Stimulated activated CD4-positive, alpha-beta T cell treated with anti-CD3 and anti-CD28 coated beads, Interleukin-1b, Interleukin-23, amount 100 ng/mL, for 4 hours (primary cell): Measurements from ENCODE around the gene NCAN.
A peak's percentile ranks its signal among the peaks of the same experiment; 100 is the strongest.
"Not testable (repeated sequence)": the region's sequence is repeated elsewhere in the genome, so short reads cannot be mapped to it uniquely, and the experiment has no call there.

Experiments
- DNase-seq, 2 donors: peaks; one replicate each; pipeline ENCODE4 v3.0.0-alpha.2; 2020; ENCODE audit warnings: low read depth in 2 of 2

NCAN gene

GRCh38 chr19:19193926-19194325, 17.8 kb upstream of the NCAN start:
- no peak for DNase-seq

GRCh38 chr19:19201697-19202630, 9.8 kb upstream of the NCAN start:
- no peak for DNase-seq

- DNase-seq = no peak
Observed at GRCh38 chr19:19202707-19203011, 9.1 kb upstream of the NCAN start.

GRCh38 chr19:19203012-19203856, 8.5 kb upstream of the NCAN start, which contains the start of gene NR2C2AP:
Gene NR2C2AP (minus strand): TSS chr19:19203414. CDS start chr19:19203060, 354 bp downstream.
- DNase-seq = peak; percentile 88 to 91

- DNase-seq = no peak
Observed at GRCh38 chr19:19204181-19204580, 7.6 kb upstream of the NCAN start.

- no peak for DNase-seq
Observed at GRCh38 chr19:19205416-19206410, 6.0 kb upstream of the NCAN start.

- DNase-seq = no peak
Observed at GRCh38 chr19:19206938-19207337, 4.8 kb upstream of the NCAN start.

GRCh38 chr19:19207637-19208572, 3.9 kb upstream of the NCAN start:
- DNase-seq = no peak

GRCh38 chr19:19209372-19209771, 2.4 kb upstream of the NCAN start:
- DNase-seq = no peak

GRCh38 chr19:19212916-19213315, 1.2 kb downstream of the NCAN start:
- no peak for DNase-seq

GRCh38 chr19:19213426-19214158, 1.8 kb downstream of the NCAN start:
- DNase-seq = no peak

- DNase-seq = no peak
Observed at GRCh38 chr19:19214159-19214490, 2.4 kb downstream of the NCAN start.

GRCh38 chr19:19214892-19215291, 3.1 kb downstream of the NCAN start:
- no peak for DNase-seq

- DNase-seq = no peak
Observed at GRCh38 chr19:19215792-19216191, 4.0 kb downstream of the NCAN start.

- no peak for DNase-seq
Observed at GRCh38 chr19:19217099-19217498, 5.3 kb downstream of the NCAN start.

GRCh38 chr19:19218911-19219310, 7.2 kb downstream of the NCAN start:
- no peak for DNase-seq

GRCh38 chr19:19221000-19221399, 9.2 kb downstream of the NCAN start:
- not testable (repeated sequence) for DNase-seq

GRCh38 chr19:19223060-19223459, 11.3 kb downstream of the NCAN start:
- no peak for DNase-seq

- DNase-seq = no peak
Observed at GRCh38 chr19:19223636-19224035, 11.9 kb downstream of the NCAN start.
